Astrocyte (in vitro differentiated cells and primary cell): ENCODE measurements around the gene GSTM2. TPM values are rescaled to one million over a fixed set of nuclear protein-coding genes. Genes with fewer than 3 reads are reported as not detected.
A peak's percentile ranks its signal among the peaks of the same experiment; 100 is the strongest.

Experiments used
- DNase-seq: peaks from one replicate; pipeline ENCODE4 v3.0.0-alpha.2; 2010; ENCODE audit warnings: low read depth
- FAIRE-seq: peaks from 2 replicates; lab custom pipeline; 2011; peaks lifted over from hg19 to GRCh38; lab: Jason Lieb, UNC
- H2AFZ ChIP-seq: 2 replicates; pipeline ENCODE4 v1.6.0; 2012; ENCODE audit warnings: low read depth, low read length, inconsistent platforms
- H3K27ac ChIP-seq: 2 replicates; pipeline ENCODE4 v1.5.1; 2011; ENCODE audit warnings: low read depth, low read length, inconsistent platforms
- H3K27me3 ChIP-seq: 2 replicates; pipeline ENCODE4 v1.6.0; 2011; ENCODE audit warnings: low read length, inconsistent platforms; ENCODE audit not compliant: insufficient read depth
- H3K36me3 ChIP-seq: 2 replicates; pipeline ENCODE4 v1.5.1; 2011; ENCODE audit warnings: low read length, inconsistent platforms; ENCODE audit not compliant: insufficient read depth
- H3K4me1 ChIP-seq: 2 replicates; pipeline ENCODE4 v1.5.1; 2011; ENCODE audit warnings: low read length, inconsistent platforms; ENCODE audit not compliant: insufficient read depth
- H3K4me2 ChIP-seq: 2 replicates; pipeline ENCODE4 v1.6.0; 2012; ENCODE audit warnings: low read length, inconsistent platforms
- H3K4me3 ChIP-seq: 2 replicates; pipeline ENCODE4 v1.5.1; 2011; ENCODE audit warnings: low read depth, mild to moderate bottlenecking, low read length, inconsistent platforms; ENCODE audit not compliant: insufficient read depth
- H3K79me2 ChIP-seq: 2 replicates; pipeline ENCODE4 v1.6.0; 2012; ENCODE audit warnings: mild to moderate bottlenecking, low read length, inconsistent platforms; ENCODE audit not compliant: insufficient read depth
- H3K9ac ChIP-seq: 2 replicates; pipeline ENCODE4 v1.6.0; 2012; ENCODE audit warnings: mild to moderate bottlenecking, low read length, inconsistent platforms
- H3K9me3 ChIP-seq: 2 replicates; pipeline ENCODE4 v1.5.1; 2012; ENCODE audit warnings: low read depth, mild to moderate bottlenecking, low read length, inconsistent platforms; ENCODE audit not compliant: insufficient read depth
- H4K20me1 ChIP-seq: 2 replicates; pipeline ENCODE4 v1.6.0; 2012; ENCODE audit warnings: low read length, inconsistent platforms; ENCODE audit not compliant: insufficient read depth
- H3K27ac Mint-ChIP-seq: one replicate; pipeline ENCODE4 v1.8.0; 2021; ENCODE audit warnings: mild to moderate bottlenecking, mixed read lengths; ENCODE audit not compliant: unreplicated experiment
- H3K27me3 Mint-ChIP-seq: one replicate; pipeline ENCODE4 v1.8.0; 2021; ENCODE audit warnings: low read depth, mixed read lengths; ENCODE audit not compliant: unreplicated experiment
- H3K36me3 Mint-ChIP-seq: one replicate; pipeline ENCODE4 v1.8.0; 2021; ENCODE audit warnings: low read depth, mixed read lengths; ENCODE audit not compliant: unreplicated experiment
- H3K4me1 Mint-ChIP-seq: one replicate; pipeline ENCODE4 v1.8.0; 2021; ENCODE audit warnings: low read depth, mixed read lengths; ENCODE audit not compliant: unreplicated experiment
- H3K4me3 Mint-ChIP-seq: one replicate; pipeline ENCODE4 v1.8.0; 2021; ENCODE audit warnings: mild to moderate bottlenecking, moderate library complexity, mixed read lengths; ENCODE audit not compliant: unreplicated experiment
- H3K9me3 Mint-ChIP-seq: one replicate; pipeline ENCODE4 v1.8.0; 2021; ENCODE audit warnings: mild to moderate bottlenecking, mixed read lengths; ENCODE audit not compliant: unreplicated experiment
- EZH2 ChIP-seq: IDR thresholded peaks from 2 replicates; pipeline ENCODE4 v1.6.1; 2012; ENCODE audit warnings: mild to moderate bottlenecking, low read length, inconsistent platforms; ENCODE audit not compliant: insufficient read depth
- total RNA-seq: library from RNA; stranded (reverse); gene quantifications from 2 replicates; pipeline ENCODE4 v1.2.1, GENCODE V29; 2021
- TF ChIP-seq, protein P1 (sequence below): IDR thresholded peaks from 2 replicates; pipeline ENCODE4 v1.5.1; 2011; ENCODE audit warnings: low read depth, mild to moderate bottlenecking, inconsistent platforms, low read length, moderate library complexity; ENCODE audit not compliant: insufficient read depth

Gene GSTM2
- total RNA-seq, 1 donor from 2014 or later, result 13.4 TPM

DNA sequence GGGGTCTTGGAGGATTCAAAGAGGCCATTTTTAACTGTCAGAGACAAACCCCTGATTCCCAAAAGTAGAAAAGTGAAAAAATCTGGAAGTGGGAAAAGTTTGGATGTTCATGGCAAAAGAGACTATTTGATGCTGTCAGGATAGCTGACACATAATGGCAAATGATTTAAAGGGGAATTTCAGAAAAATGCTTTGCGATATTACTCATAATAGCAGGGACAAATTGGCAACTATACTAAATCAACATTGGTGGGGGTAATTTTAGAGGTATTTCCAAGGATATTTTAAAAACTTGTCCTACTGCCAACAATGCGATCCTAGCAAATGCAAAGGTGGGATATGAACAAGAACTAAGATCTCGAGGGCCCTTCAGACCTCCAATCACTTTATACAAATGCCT lies 17.2 kb upstream of the GSTM2 start:
- H3K79me2 ChIP-seq, result no peaks in the 10 kb centered on the region
- H3K27me3 Mint-ChIP-seq, result peaks cover 44% of the 10 kb centered on the region
- FAIRE-seq (no peak), DNase-seq (peak; percentile 36)
- H3K27ac ChIP-seq, result no peak overlapping the region
- no peak overlapping the region for H2AFZ ChIP-seq
- no peak overlapping the region for H3K4me3 ChIP-seq
- TF ChIP-seq, protein P1, sequence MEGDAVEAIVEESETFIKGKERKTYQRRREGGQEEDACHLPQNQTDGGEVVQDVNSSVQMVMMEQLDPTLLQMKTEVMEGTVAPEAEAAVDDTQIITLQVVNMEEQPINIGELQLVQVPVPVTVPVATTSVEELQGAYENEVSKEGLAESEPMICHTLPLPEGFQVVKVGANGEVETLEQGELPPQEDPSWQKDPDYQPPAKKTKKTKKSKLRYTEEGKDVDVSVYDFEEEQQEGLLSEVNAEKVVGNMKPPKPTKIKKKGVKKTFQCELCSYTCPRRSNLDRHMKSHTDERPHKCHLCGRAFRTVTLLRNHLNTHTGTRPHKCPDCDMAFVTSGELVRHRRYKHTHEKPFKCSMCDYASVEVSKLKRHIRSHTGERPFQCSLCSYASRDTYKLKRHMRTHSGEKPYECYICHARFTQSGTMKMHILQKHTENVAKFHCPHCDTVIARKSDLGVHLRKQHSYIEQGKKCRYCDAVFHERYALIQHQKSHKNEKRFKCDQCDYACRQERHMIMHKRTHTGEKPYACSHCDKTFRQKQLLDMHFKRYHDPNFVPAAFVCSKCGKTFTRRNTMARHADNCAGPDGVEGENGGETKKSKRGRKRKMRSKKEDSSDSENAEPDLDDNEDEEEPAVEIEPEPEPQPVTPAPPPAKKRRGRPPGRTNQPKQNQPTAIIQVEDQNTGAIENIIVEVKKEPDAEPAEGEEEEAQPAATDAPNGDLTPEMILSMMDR, result no peak
- no peak for TF ChIP-seq EZH2
- no peaks in the 10 kb centered on the region for H3K9me3 ChIP-seq
- H4K20me1 ChIP-seq, result no peaks in the 10 kb centered on the region
- H3K4me1 ChIP-seq, result peaks cover 14% of the 10 kb centered on the region
- peak overlapping the region; percentile 61 for H3K4me2 ChIP-seq
- H3K27me3 ChIP-seq, result peaks cover 5% of the 10 kb centered on the region
- no peaks in the 10 kb centered on the region for H3K36me3 ChIP-seq
- H3K9ac ChIP-seq, result no peak overlapping the region
- H3K27ac Mint-ChIP-seq, result no peak overlapping the region
- H3K9me3 Mint-ChIP-seq, result no peaks in the 10 kb centered on the region
- no peak overlapping the region for H3K4me3 Mint-ChIP-seq
- no peaks in the 10 kb centered on the region for H3K36me3 Mint-ChIP-seq
- no peaks in the 10 kb centered on the region for H3K4me1 Mint-ChIP-seq

DNA sequence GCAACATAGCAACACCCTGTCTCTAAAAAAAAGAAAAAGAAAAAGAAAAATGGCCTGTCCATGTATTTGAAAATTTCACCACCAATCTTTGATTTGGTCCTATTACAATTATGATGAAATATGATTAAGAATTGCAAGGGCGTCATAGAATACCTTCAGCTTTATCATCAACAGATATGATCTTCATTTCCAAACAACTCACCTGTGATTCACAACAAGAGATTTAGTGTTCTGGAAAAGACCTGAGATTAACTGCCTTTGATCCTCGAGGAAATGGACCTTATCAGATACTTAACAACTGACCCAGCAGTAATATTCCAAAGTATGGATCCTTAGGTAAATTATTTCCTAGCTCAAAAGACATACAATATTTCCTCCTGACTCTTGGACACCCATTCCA lies 15.5 kb upstream of the GSTM2 start:
- no peak overlapping the region for H3K27ac ChIP-seq
- no peak overlapping the region for H3K27ac Mint-ChIP-seq
- H3K27me3 Mint-ChIP-seq, result peaks cover 47% of the 10 kb centered on the region
- H3K4me2 ChIP-seq, result no peak overlapping the region
- H3K27me3 ChIP-seq, result peaks cover 5% of the 10 kb centered on the region
- no peaks in the 10 kb centered on the region for H3K36me3 Mint-ChIP-seq
- H3K36me3 ChIP-seq, result no peaks in the 10 kb centered on the region
- no peak for DNase-seq
- H3K4me3 ChIP-seq, result no peak overlapping the region
- H3K4me1 Mint-ChIP-seq, result no peaks in the 10 kb centered on the region
- H3K79me2 ChIP-seq, result no peaks in the 10 kb centered on the region
- H3K4me3 Mint-ChIP-seq, result no peak overlapping the region
- FAIRE-seq, result no peak
- H2AFZ ChIP-seq, result no peak overlapping the region
- no peaks in the 10 kb centered on the region for H3K9me3 Mint-ChIP-seq
- H3K9ac ChIP-seq, result no peak overlapping the region
- TF ChIP-seq, protein P1, result no peak
- no peak for TF ChIP-seq EZH2
- no peaks in the 10 kb centered on the region for H3K9me3 ChIP-seq
- H3K4me1 ChIP-seq, result peaks cover 16% of the 10 kb centered on the region
- no peaks in the 10 kb centered on the region for H4K20me1 ChIP-seq

DNA sequence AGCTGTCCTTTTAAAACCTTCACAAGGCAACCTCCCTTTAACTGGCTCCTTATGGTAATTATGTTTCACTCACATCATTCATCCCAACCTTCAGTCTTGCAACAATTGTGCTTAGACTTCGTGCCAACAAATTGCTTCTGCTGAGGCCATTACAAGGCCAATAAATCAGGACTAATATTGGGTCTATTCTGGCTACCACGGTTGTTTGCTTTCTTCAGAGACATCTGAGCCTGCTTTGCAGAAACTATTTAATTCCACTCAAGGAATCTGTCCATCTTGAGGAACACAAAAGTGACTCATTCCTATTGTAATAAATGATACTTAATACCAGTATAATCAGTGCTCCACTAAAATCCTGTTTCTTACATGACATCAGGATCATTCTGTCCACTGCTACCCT lies 14.6 kb upstream of the GSTM2 start:
- H3K27me3 ChIP-seq, result peaks cover 5% of the 10 kb centered on the region
- FAIRE-seq, result no peak
- no peaks in the 10 kb centered on the region for H3K36me3 ChIP-seq
- H3K36me3 Mint-ChIP-seq, result no peaks in the 10 kb centered on the region
- H3K4me3 Mint-ChIP-seq, result no peak overlapping the region
- H4K20me1 ChIP-seq, result no peaks in the 10 kb centered on the region
- no peak for DNase-seq
- TF ChIP-seq, protein P1, result no peak
- TF ChIP-seq EZH2, result no peak
- H3K4me1 ChIP-seq, result peaks cover 16% of the 10 kb centered on the region
- H2AFZ ChIP-seq, result no peak overlapping the region
- no peak overlapping the region for H3K27ac ChIP-seq
- H3K9ac ChIP-seq, result no peak overlapping the region
- H3K9me3 ChIP-seq, result no peaks in the 10 kb centered on the region
- H3K79me2 ChIP-seq, result no peaks in the 10 kb centered on the region
- H3K4me1 Mint-ChIP-seq, result peaks cover 2% of the 10 kb centered on the region
- peaks cover 47% of the 10 kb centered on the region for H3K27me3 Mint-ChIP-seq
- no peak overlapping the region for H3K27ac Mint-ChIP-seq
- no peak overlapping the region for H3K4me2 ChIP-seq
- no peak overlapping the region for H3K4me3 ChIP-seq
- no peaks in the 10 kb centered on the region for H3K9me3 Mint-ChIP-seq
